Upper lobe of left lung (tissue), 4 donors: ENCODE data around the gene CASP6.

ENCODE experiments used
- POLR2A ChIP-seq, 4 donors: fragments of 450-650 bp; IDR thresholded peaks; one replicate each; pipeline ENCODE4 v1.5.1; 2016 to 2017; ENCODE audit warnings: antibody characterized with exemption in 4 of 4, mild to moderate bottlenecking in 2 of 4
- TF ChIP-seq, protein P1 (sequence below), 6 experiments: fragments of 450-650 bp in 4 of 6; fragments of 200-600 bp in 2 of 6; sonication (generic) in 2 of 6; IDR thresholded peaks; one replicate each; pipeline ENCODE4 v1.5.1; 2016 to 2019; ENCODE audit warnings: antibody characterized with exemption in 6 of 6

- TF ChIP-seq, protein P1, sequence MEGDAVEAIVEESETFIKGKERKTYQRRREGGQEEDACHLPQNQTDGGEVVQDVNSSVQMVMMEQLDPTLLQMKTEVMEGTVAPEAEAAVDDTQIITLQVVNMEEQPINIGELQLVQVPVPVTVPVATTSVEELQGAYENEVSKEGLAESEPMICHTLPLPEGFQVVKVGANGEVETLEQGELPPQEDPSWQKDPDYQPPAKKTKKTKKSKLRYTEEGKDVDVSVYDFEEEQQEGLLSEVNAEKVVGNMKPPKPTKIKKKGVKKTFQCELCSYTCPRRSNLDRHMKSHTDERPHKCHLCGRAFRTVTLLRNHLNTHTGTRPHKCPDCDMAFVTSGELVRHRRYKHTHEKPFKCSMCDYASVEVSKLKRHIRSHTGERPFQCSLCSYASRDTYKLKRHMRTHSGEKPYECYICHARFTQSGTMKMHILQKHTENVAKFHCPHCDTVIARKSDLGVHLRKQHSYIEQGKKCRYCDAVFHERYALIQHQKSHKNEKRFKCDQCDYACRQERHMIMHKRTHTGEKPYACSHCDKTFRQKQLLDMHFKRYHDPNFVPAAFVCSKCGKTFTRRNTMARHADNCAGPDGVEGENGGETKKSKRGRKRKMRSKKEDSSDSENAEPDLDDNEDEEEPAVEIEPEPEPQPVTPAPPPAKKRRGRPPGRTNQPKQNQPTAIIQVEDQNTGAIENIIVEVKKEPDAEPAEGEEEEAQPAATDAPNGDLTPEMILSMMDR (IDR thresholded peaks at IDR 0.05), result no peak
- TF ChIP-seq POLR2A (IDR thresholded peaks at IDR 0.05), result no peak
Measured at GRCh38 chr4:109733728-109734127, 30.5 kb upstream of the CASP6 start.
